Measurements from ENCODE around the gene SPATA6L. TPM values are rescaled to one million over a fixed set of nuclear protein-coding genes. Genes with fewer than 3 reads are reported as not detected.

The SPATA6L gene
- total and polyA plus RNA-seq, 2 of the 13 experiments (the other 11 are each of a cell fraction or from before 2014, with no cell fraction given): 1.1 to 1.9 TPM

GRCh38 chr9:4662989-4663792 is 3.1 kb downstream of the SPATA6L start (continued):
- no peak for TF ChIP-seq ATM (IDR thresholded peaks at IDR 0.05; ENCODE audit: borderline replicate concordance)
- TF ChIP-seq ZSCAN20 (CRISPR knock-in tag; IDR thresholded peaks at IDR 0.05; ENCODE audit: borderline replicate concordance): no peak
- no peak for TF ChIP-seq HNRNPLL (IDR thresholded peaks at IDR 0.05; ENCODE audit: low read depth, low read length, poor library complexity, severe bottlenecking)
- no peak for TF ChIP-seq ZNF282 (IDR thresholded peaks at IDR 0.05; ENCODE audit: partially characterized antibody)
- TF ChIP-seq ZNF737 (CRISPR knock-in tag; IDR thresholded peaks at IDR 0.05; ENCODE audit: borderline replicate concordance): peak; percentile 92; the same call in 1 of the 2 replicates
- TF ChIP-seq, protein P1, sequence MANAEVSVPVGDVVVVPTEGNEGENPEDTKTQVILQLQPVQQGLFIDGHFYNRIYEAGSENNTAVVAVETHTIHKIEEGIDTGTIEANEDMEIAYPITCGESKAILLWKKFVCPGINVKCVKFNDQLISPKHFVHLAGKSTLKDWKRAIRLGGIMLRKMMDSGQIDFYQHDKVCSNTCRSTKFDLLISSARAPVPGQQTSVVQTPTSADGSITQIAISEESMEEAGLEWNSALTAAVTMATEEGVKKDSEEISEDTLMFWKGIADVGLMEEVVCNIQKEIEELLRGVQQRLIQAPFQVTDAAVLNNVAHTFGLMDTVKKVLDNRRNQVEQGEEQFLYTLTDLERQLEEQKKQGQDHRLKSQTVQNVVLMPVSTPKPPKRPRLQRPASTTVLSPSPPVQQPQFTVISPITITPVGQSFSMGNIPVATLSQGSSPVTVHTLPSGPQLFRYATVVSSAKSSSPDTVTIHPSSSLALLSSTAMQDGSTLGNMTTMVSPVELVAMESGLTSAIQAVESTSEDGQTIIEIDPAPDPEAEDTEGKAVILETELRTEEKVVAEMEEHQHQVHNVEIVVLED (CRISPR knock-in tag; IDR thresholded peaks at IDR 0.05; ENCODE audit: borderline replicate concordance): no peak; the same call in 1 of the 2 replicates
- TF ChIP-seq ZNF468 (CRISPR knock-in tag; IDR thresholded peaks at IDR 0.05): no peak
- TF ChIP-seq ATF1 (CRISPR knock-in tag; IDR thresholded peaks at IDR 0.05): no peak
- TF ChIP-seq ZSCAN31 (CRISPR knock-in tag; IDR thresholded peaks at IDR 0.05; ENCODE audit: low read depth): no peak
- TF ChIP-seq ZNF44 (CRISPR knock-in tag; IDR thresholded peaks at IDR 0.05): no peak
- TF ChIP-seq NR2F1 (CRISPR knock-in tag; IDR thresholded peaks at IDR 0.05): no peak
- TF ChIP-seq POLR2AphosphoS5 (IDR thresholded peaks at IDR 0.05; ENCODE audit: low read depth, low read length): no peak
- TF ChIP-seq ZFP62 (CRISPR knock-in tag; IDR thresholded peaks at IDR 0.05): no peak
- no peak for TF ChIP-seq CHD2 (IDR thresholded peaks at IDR 0.05; ENCODE audit: low read depth, low read length)
- TF ChIP-seq, protein P2, sequence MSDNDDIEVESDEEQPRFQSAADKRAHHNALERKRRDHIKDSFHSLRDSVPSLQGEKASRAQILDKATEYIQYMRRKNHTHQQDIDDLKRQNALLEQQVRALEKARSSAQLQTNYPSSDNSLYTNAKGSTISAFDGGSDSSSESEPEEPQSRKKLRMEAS (IDR thresholded peaks at IDR 0.05): no peak; the same call in 1 of the 2 replicates
- TF ChIP-seq, protein P3, sequence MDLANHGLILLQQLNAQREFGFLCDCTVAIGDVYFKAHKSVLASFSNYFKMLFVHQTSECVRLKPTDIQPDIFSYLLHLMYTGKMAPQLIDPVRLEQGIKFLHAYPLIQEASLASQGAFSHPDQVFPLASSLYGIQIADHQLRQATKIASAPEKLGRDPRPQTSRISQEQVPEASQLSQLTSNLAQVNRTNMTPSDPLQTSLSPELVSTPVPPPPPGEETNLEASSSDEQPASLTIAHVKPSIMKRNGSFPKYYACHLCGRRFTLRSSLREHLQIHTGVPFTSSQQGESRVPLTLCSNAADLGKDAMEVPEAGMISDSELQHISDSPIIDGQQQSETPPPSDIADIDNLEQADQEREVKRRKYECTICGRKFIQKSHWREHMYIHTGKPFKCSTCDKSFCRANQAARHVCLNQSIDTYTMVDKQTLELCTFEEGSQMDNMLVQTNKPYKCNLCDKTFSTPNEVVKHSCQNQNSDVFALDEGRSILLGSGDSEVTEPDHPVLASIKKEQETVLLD (CRISPR knock-in tag; IDR thresholded peaks at IDR 0.05; ENCODE audit: low read depth): no peak
- no peak for TF ChIP-seq ZNF780A (CRISPR knock-in tag; IDR thresholded peaks at IDR 0.05)
- TF ChIP-seq ZNF784 (CRISPR knock-in tag; IDR thresholded peaks at IDR 0.05; ENCODE audit: borderline replicate concordance): no peak
- peak; percentile 46 to 56; a peak in 3 of 4 replicates for TF ChIP-seq POLR2A (IDR thresholded peaks at IDR 0.05; ENCODE audit: insufficient read depth in 1 of 2, low read depth in 2 of 2, low read length in 2 of 2)
- TF ChIP-seq EZH2 (conservative IDR thresholded peaks at IDR 0.05; ENCODE audit: low read depth, low read length): no peak
- no peak for TF ChIP-seq ZNF782 (CRISPR knock-in tag; IDR thresholded peaks at IDR 0.05; ENCODE audit: borderline replicate concordance)
- no peak for TF ChIP-seq ZNF280B (CRISPR knock-in tag; IDR thresholded peaks at IDR 0.05; ENCODE audit: borderline replicate concordance)
- TF ChIP-seq ZNF788 (CRISPR knock-in tag; IDR thresholded peaks at IDR 0.05; ENCODE audit: borderline replicate concordance): no peak

Measured in HepG2 (cell line).